HepG2 (cell line): ENCODE measurements around the gene INPP5E. TPM values are rescaled to one million over a fixed set of nuclear protein-coding genes. Genes with fewer than 3 reads are reported as not detected.

Experiments
- FOXA3 ChIP-seq: IDR thresholded peaks from 2 replicates; pipeline ENCODE4 v1.6.1; 2016; ENCODE audit warnings: missing genetic modification reagents, missing compliant biosample characterization
- GABPB1 ChIP-seq: IDR thresholded peaks from 2 replicates; pipeline ENCODE4 v1.6.1; 2016; ENCODE audit warnings: mild to moderate bottlenecking, missing genetic modification reagents, moderate library complexity, missing compliant biosample characterization
- GATA4 ChIP-seq: sonication (generic); IDR thresholded peaks from 2 replicates; pipeline ENCODE4 v1.6.1; 2016; ENCODE audit warnings: antibody characterized with exemption, low read depth, borderline replicate concordance
- JARID2 ChIP-seq: sonication (generic); formaldehyde crosslinking; IDR thresholded peaks from 2 replicates; pipeline ENCODE4 v1.8.1; 2023; ENCODE audit warnings: missing genetic modification reagents, inconsistent platforms; ENCODE audit not compliant: insufficient replicate concordance
- PPARG ChIP-seq: conservative IDR thresholded peaks from 2 replicates; pipeline ENCODE4 v1.6.1; 2016; ENCODE audit warnings: missing biosample characterization, missing genetic modification reagents
- REXO4 ChIP-seq: sonication (generic); formaldehyde crosslinking; IDR thresholded peaks from 2 replicates; pipeline ENCODE4 v1.8.0; 2022; ENCODE audit warnings: missing genetic modification reagents, mild to moderate bottlenecking, borderline replicate concordance
- SPEN ChIP-seq: sonication (generic); formaldehyde crosslinking; IDR thresholded peaks from 2 replicates; pipeline ENCODE4 v1.5.1; 2020; ENCODE audit warnings: low read depth, mild to moderate bottlenecking, missing genetic modification reagents
- ZBTB7A ChIP-seq: sonication (generic); formaldehyde crosslinking; IDR thresholded peaks from 2 replicates; pipeline ENCODE4 v1.8.0; 2022; ENCODE audit warnings: mild to moderate bottlenecking, missing genetic modification reagents
- ZNF205 ChIP-seq: IDR thresholded peaks from 2 replicates; pipeline ENCODE4 v1.6.1; 2018; ENCODE audit warnings: missing biosample characterization, missing genetic modification reagents
- ZNF382 ChIP-seq: sonication (generic); formaldehyde crosslinking; IDR thresholded peaks from 2 replicates; pipeline ENCODE4 v1.5.0; 2020; ENCODE audit warnings: missing genetic modification reagents, mild to moderate bottlenecking, borderline replicate concordance
- ZNF550 ChIP-seq: sonication (generic); formaldehyde crosslinking; IDR thresholded peaks from 2 replicates; pipeline ENCODE4 v1.4.0; 2020; ENCODE audit warnings: mild to moderate bottlenecking, missing genetic modification reagents, borderline replicate concordance
- ZNF629 ChIP-seq: sonication (generic); formaldehyde crosslinking; conservative IDR thresholded peaks from 2 replicates; pipeline ENCODE4 v1.5.0; 2020; ENCODE audit warnings: missing genetic modification reagents
- ZNF724P ChIP-seq: sonication (generic); formaldehyde crosslinking; IDR thresholded peaks from 2 replicates; pipeline ENCODE4 v1.8.0; 2022; ENCODE audit warnings: missing genetic modification reagents, borderline replicate concordance
- ZNF768 ChIP-seq: sonication (generic); formaldehyde crosslinking; IDR thresholded peaks from 2 replicates; pipeline ENCODE4 v1.4.0; 2020; ENCODE audit warnings: missing genetic modification reagents
- ZNF879 ChIP-seq: sonication (generic); formaldehyde crosslinking; IDR thresholded peaks from 2 replicates; pipeline ENCODE4 v1.8.1; 2023; ENCODE audit warnings: missing genetic modification reagents
- polyA plus RNA-seq, 8 experiments: library from polyadenylated mRNA; depleted of rRNA in 3 of 8; stranded (reverse) in 7 of 8; unstranded in 1 of 8; fragments of >200 nt; fragmentation: Illumina TruSeq in 4 of 8; extraction: Trizol in 4 of 8; gene quantifications; 2 replicates each; pipeline versions ENCODE4 v1.2.1 to v1.2.3, GENCODE V29; 2011 to 2016; ENCODE audit warnings: low read depth in 4 of 8, missing spikeins in 1 of 8, mixed read lengths in 1 of 8; ENCODE audit not compliant: insufficient read depth in 1 of 8
- total RNA-seq, 5 experiments: library from RNA; depleted of rRNA; stranded (reverse); fragments of >200 nt; fragmentation: Illumina TruSeq; extraction: Trizol; gene quantifications; 2 replicates each; pipeline ENCODE4 v1.2.3, GENCODE V29; 2016; ENCODE audit warnings: low read depth in 1 of 5
- TF ChIP-seq, protein P1 (sequence below): IDR thresholded peaks from 2 replicates; pipeline ENCODE4 v1.6.1; 2018; ENCODE audit warnings: missing genetic modification reagents
- TF ChIP-seq, protein P2 (sequence below), 2 experiments: fragments of 450-650 bp in 1 of 2; sonication (generic) in 1 of 2; formaldehyde crosslinking in 1 of 2; IDR thresholded peaks; 2 replicates each; pipeline versions ENCODE4 v1.6.1 to v1.8.0; 2016 to 2022; ENCODE audit warnings: antibody characterized with exemption in 1 of 2, mild to moderate bottlenecking in 1 of 2, missing genetic modification reagents in 1 of 2

INPP5E gene
- total and polyA plus RNA-seq, 2 of the 13 experiments (the other 11 are each of a cell fraction or from before 2014, with no cell fraction given): 5.5 TPM

DNA sequence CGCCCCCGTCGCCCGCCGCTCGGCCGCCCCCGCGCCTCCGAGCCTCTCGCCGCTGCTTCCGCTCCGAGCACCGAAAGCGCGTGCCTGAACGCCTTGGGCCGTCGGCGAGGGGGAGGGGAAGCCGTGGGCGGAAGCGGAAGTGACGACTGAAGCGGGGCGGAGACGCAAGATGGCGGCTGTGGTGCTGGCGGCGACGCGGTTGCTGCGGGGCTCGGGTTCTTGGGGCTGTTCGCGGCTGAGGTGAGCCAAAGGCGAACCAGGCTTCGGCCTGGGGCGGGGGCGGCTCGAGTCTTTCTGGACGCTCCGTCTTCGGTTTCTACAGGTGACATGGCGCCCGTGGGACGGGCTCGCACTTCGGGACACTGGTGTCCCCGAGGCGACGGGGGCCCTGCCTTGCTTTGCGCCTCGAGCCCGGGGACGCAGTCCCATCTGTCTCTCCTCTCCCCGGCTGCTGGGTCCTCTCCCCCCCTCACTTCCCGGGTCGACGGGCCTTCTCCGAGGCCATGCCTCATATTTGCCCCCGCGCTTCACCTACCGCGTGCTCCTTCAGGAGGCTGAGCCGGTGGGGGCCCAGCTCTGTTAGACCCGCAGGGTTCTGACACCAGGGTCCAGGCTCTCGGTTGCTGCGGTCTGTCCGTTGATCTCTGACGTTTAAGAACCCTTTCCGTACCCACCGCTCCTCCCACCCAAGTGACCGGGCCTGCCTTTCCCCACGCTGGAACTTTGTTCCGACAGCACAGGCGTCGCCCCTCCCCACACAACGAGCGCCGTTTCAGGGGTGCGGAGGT, 29.0 kb downstream of the INPP5E start, which contains the start of the genes ENTR1 and PMPCA (continued):
- no peak for TF ChIP-seq REXO4 (CRISPR knock-in tag)
- TF ChIP-seq ZNF724P (CRISPR knock-in tag): peak; percentile 76
- TF ChIP-seq FOXA3 (CRISPR knock-in tag): 0 out of 2 replicates have a peak, but pooled peaks have one; percentile 44
- TF ChIP-seq ZNF879 (CRISPR knock-in tag): no peak
- TF ChIP-seq SPEN (CRISPR knock-in tag): peak; percentile 75
- TF ChIP-seq ZNF550 (CRISPR knock-in tag): no peak
- no peak for TF ChIP-seq ZNF382 (CRISPR knock-in tag)
- TF ChIP-seq JARID2 (CRISPR knock-in tag): no peak
- no peak; the same call in 1 of the 2 replicates for TF ChIP-seq ZBTB7A
- no peak for TF ChIP-seq PPARG (CRISPR knock-in tag)
- TF ChIP-seq ZNF768 (CRISPR knock-in tag): peak; percentile 66
- TF ChIP-seq GABPB1 (CRISPR knock-in tag): peak; percentile 97
- TF ChIP-seq ZNF629 (CRISPR knock-in tag): 0 out of 2 replicates have a peak, but pooled peaks have one; percentile 18
- peak; percentile 38; the same call in 1 of the 2 replicates for TF ChIP-seq GATA4
- TF ChIP-seq, protein P1, sequence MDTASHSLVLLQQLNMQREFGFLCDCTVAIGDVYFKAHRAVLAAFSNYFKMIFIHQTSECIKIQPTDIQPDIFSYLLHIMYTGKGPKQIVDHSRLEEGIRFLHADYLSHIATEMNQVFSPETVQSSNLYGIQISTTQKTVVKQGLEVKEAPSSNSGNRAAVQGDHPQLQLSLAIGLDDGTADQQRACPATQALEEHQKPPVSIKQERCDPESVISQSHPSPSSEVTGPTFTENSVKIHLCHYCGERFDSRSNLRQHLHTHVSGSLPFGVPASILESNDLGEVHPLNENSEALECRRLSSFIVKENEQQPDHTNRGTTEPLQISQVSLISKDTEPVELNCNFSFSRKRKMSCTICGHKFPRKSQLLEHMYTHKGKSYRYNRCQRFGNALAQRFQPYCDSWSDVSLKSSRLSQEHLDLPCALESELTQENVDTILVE (CRISPR knock-in tag): peak; percentile 92
- peak; percentile 42; the same call in 1 of the 2 replicates for TF ChIP-seq ZNF205 (CRISPR knock-in tag)
- TF ChIP-seq, protein P2, sequence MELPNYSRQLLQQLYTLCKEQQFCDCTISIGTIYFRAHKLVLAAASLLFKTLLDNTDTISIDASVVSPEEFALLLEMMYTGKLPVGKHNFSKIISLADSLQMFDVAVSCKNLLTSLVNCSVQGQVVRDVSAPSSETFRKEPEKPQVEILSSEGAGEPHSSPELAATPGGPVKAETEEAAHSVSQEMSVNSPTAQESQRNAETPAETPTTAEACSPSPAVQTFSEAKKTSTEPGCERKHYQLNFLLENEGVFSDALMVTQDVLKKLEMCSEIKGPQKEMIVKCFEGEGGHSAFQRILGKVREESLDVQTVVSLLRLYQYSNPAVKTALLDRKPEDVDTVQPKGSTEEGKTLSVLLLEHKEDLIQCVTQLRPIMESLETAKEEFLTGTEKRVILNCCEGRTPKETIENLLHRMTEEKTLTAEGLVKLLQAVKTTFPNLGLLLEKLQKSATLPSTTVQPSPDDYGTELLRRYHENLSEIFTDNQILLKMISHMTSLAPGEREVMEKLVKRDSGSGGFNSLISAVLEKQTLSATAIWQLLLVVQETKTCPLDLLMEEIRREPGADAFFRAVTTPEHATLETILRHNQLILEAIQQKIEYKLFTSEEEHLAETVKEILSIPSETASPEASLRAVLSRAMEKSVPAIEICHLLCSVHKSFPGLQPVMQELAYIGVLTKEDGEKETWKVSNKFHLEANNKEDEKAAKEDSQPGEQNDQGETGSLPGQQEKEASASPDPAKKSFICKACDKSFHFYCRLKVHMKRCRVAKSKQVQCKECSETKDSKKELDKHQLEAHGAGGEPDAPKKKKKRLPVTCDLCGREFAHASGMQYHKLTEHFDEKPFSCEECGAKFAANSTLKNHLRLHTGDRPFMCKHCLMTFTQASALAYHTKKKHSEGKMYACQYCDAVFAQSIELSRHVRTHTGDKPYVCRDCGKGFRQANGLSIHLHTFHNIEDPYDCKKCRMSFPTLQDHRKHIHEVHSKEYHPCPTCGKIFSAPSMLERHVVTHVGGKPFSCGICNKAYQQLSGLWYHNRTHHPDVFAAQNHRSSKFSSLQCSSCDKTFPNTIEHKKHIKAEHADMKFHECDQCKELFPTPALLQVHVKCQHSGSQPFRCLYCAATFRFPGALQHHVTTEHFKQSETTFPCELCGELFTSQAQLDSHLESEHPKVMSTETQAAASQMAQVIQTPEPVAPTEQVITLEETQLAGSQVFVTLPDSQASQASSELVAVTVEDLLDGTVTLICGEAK (IDR thresholded peaks at IDR 0.05): peak; percentile 49
- TF ChIP-seq, protein P2 (CRISPR knock-in tag; IDR thresholded peaks at IDR 0.05): no peak
